NCI-H510A (cell line): ENCODE data around the gene HCRTR1.

Experiments used
- DNase-seq: peaks from one replicate; lab custom pipeline; 2025; lab: John Stamatoyannopoulos, UW

HCRTR1 gene

GRCh38 chr1:31598980-31599379, 18.5 kb upstream of the HCRTR1 start:
- DNase-seq: no peak

- no peak for DNase-seq
These were observed 16.8 kb upstream of the HCRTR1 start for GRCh38 chr1:31600641-31601040.

- DNase-seq: no peak
These were observed 15.4 kb upstream of the HCRTR1 start for GRCh38 chr1:31602081-31602480.

- no peak for DNase-seq
These were observed 11.5 kb upstream of the HCRTR1 start for GRCh38 chr1:31605908-31606427.

- no peak for DNase-seq
These were observed 10.1 kb upstream of the HCRTR1 start for GRCh38 chr1:31607360-31607759.

- no peak for DNase-seq
These were observed 7.9 kb upstream of the HCRTR1 start for GRCh38 chr1:31609514-31610118.

GRCh38 chr1:31614414-31615005, 3.0 kb upstream of the HCRTR1 start:
- no peak for DNase-seq

- DNase-seq: no peak
These were observed 2.1 kb upstream of the HCRTR1 start for GRCh38 chr1:31615414-31615813.

- no peak for DNase-seq
These were observed 1.6 kb upstream of the HCRTR1 start for GRCh38 chr1:31615939-31616338.

GRCh38 chr1:31617916-31618746, 642 bp downstream of the HCRTR1 start:
- DNase-seq: peak; percentile 16

- DNase-seq: no peak
These were observed 1.7 kb downstream of the HCRTR1 start for GRCh38 chr1:31618916-31619846.

- no peak for DNase-seq
These were observed 3.4 kb downstream of the HCRTR1 start for GRCh38 chr1:31620631-31621497.

GRCh38 chr1:31621498-31621820, 4.0 kb downstream of the HCRTR1 start:
- no peak for DNase-seq

- no peak for DNase-seq
These were observed 4.6 kb downstream of the HCRTR1 start for GRCh38 chr1:31621847-31622730.

- DNase-seq: no peak
These were observed 5.9 kb downstream of the HCRTR1 start for GRCh38 chr1:31623365-31623764.

GRCh38 chr1:31624309-31624708, 6.8 kb downstream of the HCRTR1 start:
- no peak for DNase-seq

- DNase-seq: no peak
These were observed 7.4 kb downstream of the HCRTR1 start for GRCh38 chr1:31624731-31625514.

GRCh38 chr1:31625561-31626222, 8.2 kb downstream of the HCRTR1 start:
- no peak for DNase-seq
